Stimulated activated CD4-positive, alpha-beta T cell treated with anti-CD3 and anti-CD28 coated beads, Interleukin-4, amount 100 ng/mL, for 48 hours (primary cell): ENCODE data around the gene CCL18.
"Not testable (repeated sequence)": the region's sequence is repeated elsewhere in the genome, so short reads cannot be mapped to it uniquely, and the experiment has no call there.

Experiments
- DNase-seq, 2 donors: peaks; one replicate each; pipeline ENCODE4 v3.0.0-alpha.2; 2020; ENCODE audit warnings: low read depth in 2 of 2

The CCL18 gene

GRCh38 chr17:36063786-36064541 lies at the start of gene CCL18:
TSS of gene CCL18 (plus strand) at chr17:36064272. CDS start at chr17:36064343, 71 bp downstream.
- DNase-seq = no peak

- DNase-seq = no peak
Observed at GRCh38 chr17:36014946-36015345, 49.1 kb upstream of the CCL18 start.

GRCh38 chr17:36015895-36016294 lies 48.2 kb upstream of the CCL18 start:
- not testable (repeated sequence) for DNase-seq

GRCh38 chr17:36016555-36016954 lies 47.5 kb upstream of the CCL18 start:
- DNase-seq = no peak

GRCh38 chr17:36017799-36018198 lies 46.3 kb upstream of the CCL18 start, which contains the start of gene CCL23:
TSS of gene CCL23 (minus strand) at chr17:36017972. CDS start at chr17:36017897, 75 bp downstream.
- DNase-seq = no peak

- no peak for DNase-seq
Observed at GRCh38 chr17:36019423-36019822, 44.6 kb upstream of the CCL18 start.

GRCh38 chr17:36024106-36024869 lies 39.8 kb upstream of the CCL18 start:
- DNase-seq = no peak

GRCh38 chr17:36027761-36028160 lies 36.3 kb upstream of the CCL18 start:
- DNase-seq = no peak

- DNase-seq = no peak
Observed at GRCh38 chr17:36030956-36031355, 33.1 kb upstream of the CCL18 start.

- no peak for DNase-seq
Observed at GRCh38 chr17:36034127-36034526, 29.9 kb upstream of the CCL18 start.

GRCh38 chr17:36036235-36036634 lies 27.8 kb upstream of the CCL18 start:
- DNase-seq = no peak

GRCh38 chr17:36048066-36048465 lies 16.0 kb upstream of the CCL18 start:
- DNase-seq = no peak

GRCh38 chr17:36049643-36050042 lies 14.4 kb upstream of the CCL18 start:
- DNase-seq = no peak

- no peak for DNase-seq
Observed at GRCh38 chr17:36055171-36055570, 8.9 kb upstream of the CCL18 start.

- DNase-seq = no peak
Observed at GRCh38 chr17:36055921-36056520, 8.1 kb upstream of the CCL18 start.

GRCh38 chr17:36057911-36058310 lies 6.2 kb upstream of the CCL18 start:
- DNase-seq = no peak

- no peak for DNase-seq
Observed at GRCh38 chr17:36059406-36059805, 4.7 kb upstream of the CCL18 start.

- DNase-seq = no peak
Observed at GRCh38 chr17:36060816-36061215, 3.3 kb upstream of the CCL18 start.

- DNase-seq = no peak
Observed at GRCh38 chr17:36066365-36066985, 2.4 kb downstream of the CCL18 start.

- no peak for DNase-seq
Observed at GRCh38 chr17:36068524-36068923, 4.5 kb downstream of the CCL18 start.

- no peak for DNase-seq
Observed at GRCh38 chr17:36069136-36069535, 5.1 kb downstream of the CCL18 start.

- no peak for DNase-seq
Observed at GRCh38 chr17:36070427-36070826, 6.4 kb downstream of the CCL18 start.
